AG04450 (cell line): ENCODE measurements around the gene ARID1A. TPM values are rescaled to one million over a fixed set of nuclear protein-coding genes. Genes with fewer than 3 reads are reported as not detected.

Experiments
- CTCF ChIA-PET: fragments of 300-600, 350-600 bp; formaldehyde crosslinking; extraction: SDS; loops from one replicate; lab custom pipeline; 2022; ENCODE audit warnings: antibody characterized with exemption, inconsistent platforms; lab: Charles Lee
- POLR2A ChIA-PET: fragments of 350-600 bp; formaldehyde crosslinking; extraction: SDS; loops from one replicate; lab custom pipeline; 2021; ENCODE audit warnings: antibody characterized with exemption, inconsistent platforms; lab: Yijun Ruan, JAX
- DNase-seq: peaks from one replicate; pipeline ENCODE4 v3.0.0-alpha.2; 2011; ENCODE audit warnings: low read depth, low spot score
- H3K27ac ChIP-seq: one replicate; pipeline ENCODE4 v1.5.1; 2012; ENCODE audit warnings: low read depth, low read length, control low read depth
- H3K27me3 ChIP-seq: one replicate; pipeline ENCODE4 v1.6.0; 2012; ENCODE audit warnings: low read length; ENCODE audit not compliant: control insufficient read depth, insufficient read depth
- H3K4me3 ChIP-seq: 2 replicates; pipeline ENCODE4 v1.5.1; 2011; ENCODE audit warnings: mild to moderate bottlenecking, low read depth, low read length, control low read depth
- H3K9me3 ChIP-seq: 2 replicates; pipeline ENCODE4 v1.5.1; 2012; ENCODE audit warnings: low read length; ENCODE audit not compliant: control insufficient read depth, insufficient read depth
- CTCF ChIP-seq: IDR thresholded peaks from 2 replicates; pipeline ENCODE4 v1.5.1; 2011; ENCODE audit warnings: low read depth, low read length, control low read depth, inconsistent platforms
- polyA plus RNA-seq: library from polyadenylated mRNA; depleted of rRNA; stranded (reverse); fragments of >200 nt; gene quantifications from 2 replicates; pipeline ENCODE4 v1.2.3, GENCODE V29; 2011

The ARID1A gene
- polyA plus RNA-seq, 1 experiment, result 16.4 TPM

- POLR2A ChIA-PET, result no interaction called here
- no peak for DNase-seq
- no peaks in the 10 kb centered on the region for H3K9me3 ChIP-seq
- TF ChIP-seq CTCF, result no peak
- CTCF ChIA-PET, result interaction anchor here (0.6 kb wide), 1 partner anchor 104 kb away, joined by 3 read pairs; no protein-coding TSS in a partner anchor
- H3K27me3 ChIP-seq, result no peaks in the 10 kb centered on the region
- no peak overlapping the region for H3K4me3 ChIP-seq
- no peak overlapping the region for H3K27ac ChIP-seq
Measured at GRCh38 chr1:26684763-26685508, 10.9 kb upstream of the ARID1A start.

GRCh38 chr1:26686795-26687194 lies 9.0 kb upstream of the ARID1A start:
- Histone ChIP-seq H3K27ac (no peak overlapping the region), H3K9me3 (no peaks in the 10 kb centered on the region), H3K4me3 (no peak overlapping the region), H3K27me3 (no peaks in the 10 kb centered on the region)
- no peak for TF ChIP-seq CTCF
- DNase-seq, result no peak
- POLR2A ChIA-PET, result no interaction called here
- CTCF ChIA-PET, result interaction anchor here (0.6 to 1.2 kb wide), 2 partner anchors 11 to 84 kb away, joined by 3 to 4 read pairs; no protein-coding TSS in a partner anchor

- no peak for TF ChIP-seq CTCF
- Histone ChIP-seq H3K27ac (no peak overlapping the region), H3K27me3 (no peaks in the 10 kb centered on the region), H3K4me3 (no peak overlapping the region), H3K9me3 (no peaks in the 10 kb centered on the region)
- ChIA-PET POLR2A (no interaction called here), CTCF (no interaction called here)
- DNase-seq, result no peak
Measured at GRCh38 chr1:26689504-26689903, 6.3 kb upstream of the ARID1A start.

- TF ChIP-seq CTCF, result no peak
- DNase-seq, result no peak
- CTCF ChIA-PET, result no interaction called here
Measured at GRCh38 chr1:26690157-26690556, 5.7 kb upstream of the ARID1A start.

GRCh38 chr1:26690576-26691031 lies 5.2 kb upstream of the ARID1A start:
- no peak for TF ChIP-seq CTCF
- Histone ChIP-seq H3K9me3 (no peaks in the 10 kb centered on the region; the same call in 1 of the 2 replicates), H3K4me3 (no peak overlapping the region), H3K27ac (no peak overlapping the region), H3K27me3 (no peaks in the 10 kb centered on the region)
- ChIA-PET POLR2A (no interaction called here), CTCF (interaction anchor here (1.3 to 4.4 kb wide), 2 partner anchors 86 to 98 kb away, joined by 3 to 48 read pairs; partner anchors contain the start of gene PIGV)
- DNase-seq, result no peak

More at GRCh38 chr1:26690157-26690556, 5.7 kb upstream of the ARID1A start:
- no peaks in the 10 kb centered on the region for H3K27me3 ChIP-seq
- H3K4me3 ChIP-seq, result no peak overlapping the region
- POLR2A ChIA-PET, result no interaction called here
- no peak overlapping the region for H3K27ac ChIP-seq
- no peaks in the 10 kb centered on the region; the same call in 1 of the 2 replicates for H3K9me3 ChIP-seq
